B cell (primary cell): Measurements from ENCODE around the gene STMN1. TPM values are rescaled to one million over a fixed set of nuclear protein-coding genes. Genes with fewer than 3 reads are reported as not detected.

ENCODE experiments used
- ATAC-seq: fragments of 200-7000 bp; cut with Tn5 transposase; one replicate; pipeline ENCODE4 v1.10.0; 2021; ENCODE audit warnings: low read depth, mild to moderate bottlenecking, moderate number of reproducible peaks, moderate library complexity
- CTCF ChIA-PET: fragments of 350-600 bp; sonication (Branson Sonifier 250); formaldehyde crosslinking; loops from one replicate; lab custom pipeline; 2021; ENCODE audit warnings: antibody characterized with exemption, inconsistent platforms; lab: Charles Lee
- POLR2A ChIA-PET: fragments of 350-600 bp; sonication (Branson Sonifier 250); formaldehyde crosslinking; loops from one replicate; lab custom pipeline; 2021; ENCODE audit warnings: antibody characterized with exemption; lab: Charles Lee
- DNase-seq: peaks from one replicate; pipeline ENCODE4 v3.0.0; 2013
- H2AFZ ChIP-seq: 2 replicates; pipeline ENCODE4 v1.6.1; 2012; ENCODE audit warnings: mild to moderate bottlenecking, low read depth, low read length; ENCODE audit not compliant: insufficient read depth, poor library complexity, severe bottlenecking
- H3K27ac ChIP-seq, 2 donors: 1 replicate in 1 of 2; 2 replicates in 1 of 2; pipeline ENCODE4 v1.5.1; 2012 to 2013; ENCODE audit warnings: low read length in 2 of 2, mild to moderate bottlenecking in 2 of 2, moderate library complexity in 1 of 2
- H3K27me3 ChIP-seq, 4 experiments: fragments of 200-600 bp in 1 of 4; sonication (generic) in 1 of 4; replicated peaks in 1 of 4; 1 replicate in 2 of 4; 2 replicates in 2 of 4; pipeline versions ENCODE4 v1.6.1 to v1.7.0; 2013 to 2016; ENCODE audit warnings: low read length in 3 of 4, mild to moderate bottlenecking in 2 of 4, mixed read lengths in 1 of 4, moderate library complexity in 1 of 4; ENCODE audit not compliant: insufficient read depth in 4 of 4, control insufficient read depth in 3 of 4; ENCODE audit errors: control extremely low read depth in 1 of 4
- H3K36me3 ChIP-seq, 2 experiments: replicated peaks in 1 of 2; 1 replicate in 1 of 2; 2 replicates in 1 of 2; pipeline versions ENCODE4 v1.6.1 to v1.7.1; 2013; ENCODE audit warnings: low read length in 1 of 2; ENCODE audit not compliant: insufficient read depth in 2 of 2, control insufficient read depth in 1 of 2; ENCODE audit errors: control extremely low read depth in 1 of 2, extremely low read depth in 1 of 2
- H3K4me1 ChIP-seq, 2 donors: fragments of 200-600 bp in 1 of 2; sonication (generic) in 1 of 2; 1 replicate in 1 of 2; 2 replicates in 1 of 2; pipeline versions ENCODE4 v1.5.1 to v1.6.1; 2013 to 2017; ENCODE audit warnings: low read length in 2 of 2; ENCODE audit not compliant: control insufficient read depth in 2 of 2, insufficient read depth in 2 of 2
- H3K4me2 ChIP-seq: replicated peaks from 2 replicates; pipeline ENCODE3; 2012; ENCODE audit warnings: mild to moderate bottlenecking, low read depth, low read length; ENCODE audit not compliant: poor library complexity, severe bottlenecking
- H3K4me3 ChIP-seq, 5 experiments: fragments of 200-600 bp in 1 of 5; sonication (generic) in 1 of 5; 1 replicate in 3 of 5; 2 replicates in 2 of 5; pipeline versions ENCODE4 v1.5.1 to v1.7.0; 2011 to 2016; ENCODE audit warnings: low read length in 4 of 5, mild to moderate bottlenecking in 4 of 5, low read depth in 2 of 5, control low read depth in 1 of 5, moderate library complexity in 1 of 5; ENCODE audit not compliant: insufficient read depth in 1 of 5; ENCODE audit errors: control extremely low read depth in 1 of 5, extremely low read depth in 1 of 5
- H3K79me2 ChIP-seq: fragments of 200-600 bp; sonication (generic); one replicate; pipeline ENCODE4 v1.6.0; 2016; ENCODE audit warnings: low read length; ENCODE audit not compliant: control insufficient read depth, insufficient read depth
- H3K9ac ChIP-seq: fragments of 200-600 bp; sonication (generic); 2 replicates; pipeline ENCODE4 v1.6.1; 2017; ENCODE audit warnings: mild to moderate bottlenecking, low read length, moderate library complexity
- H3K9me3 ChIP-seq, 3 donors: one replicate each; pipeline versions ENCODE4 v1.6.1 to v1.7.1; 2013; ENCODE audit warnings: low read length in 2 of 3; ENCODE audit not compliant: control insufficient read depth in 2 of 3, insufficient read depth in 1 of 3; ENCODE audit errors: control extremely low read depth in 1 of 3
- H4K20me1 ChIP-seq: 2 replicates; pipeline ENCODE4 v1.6.0; 2012; ENCODE audit warnings: mild to moderate bottlenecking, low read length; ENCODE audit not compliant: insufficient read depth, control insufficient read depth, poor library complexity, severe bottlenecking
- H3K27ac Mint-ChIP-seq: one replicate; pipeline ENCODE4 v1.8.0; 2021; ENCODE audit warnings: mixed read lengths
- H3K27me3 Mint-ChIP-seq: one replicate; pipeline ENCODE4 v1.8.0; 2021; ENCODE audit warnings: mixed read lengths
- H3K4me1 Mint-ChIP-seq: one replicate; pipeline ENCODE4 v1.8.0; 2021; ENCODE audit warnings: mixed read lengths
- H3K4me3 Mint-ChIP-seq: one replicate; pipeline ENCODE4 v1.8.0; 2021; ENCODE audit warnings: mixed read lengths
- H3K9me3 Mint-ChIP-seq: one replicate; pipeline ENCODE4 v1.8.0; 2022; ENCODE audit warnings: mixed read lengths; ENCODE audit not compliant: insufficient read depth
- CTCF ChIP-seq: fragments of 200-600 bp; IDR thresholded peaks from one replicate; pipeline ENCODE4 v1.8.0; 2022; ENCODE audit warnings: antibody characterized with exemption, mild to moderate bottlenecking
- EZH2 ChIP-seq: IDR thresholded peaks from 2 replicates; pipeline ENCODE4 v1.6.1; 2012; ENCODE audit warnings: borderline replicate concordance, low read depth, mild to moderate bottlenecking, moderate library complexity, low read length; ENCODE audit not compliant: insufficient read depth, poor library complexity, severe bottlenecking
- WGBS: methylation state at CpG from one replicate; pipeline ENCODE4 v1.1.5; 2013; ENCODE audit warnings: missing lambda C conversion rate; ENCODE audit not compliant: insufficient coverage; 5-methylcytosine and 5-hydroxymethylcytosine counted together
- intact Hi-C: fragments of 100-400 bp; cut with micrococcal nuclease; formaldehyde crosslinking; loops from one replicate; pipeline ENCODE4 v1.10.0; 2022
- polyA plus RNA-seq: library from polyadenylated mRNA; depleted of rRNA; stranded (reverse); fragments of >200 nt; gene quantifications from 2 replicates; pipeline ENCODE4 v1.2.3, GENCODE V29; 2012
- total RNA-seq, 2 donors: library from RNA; stranded (reverse); fragments of 120-200 nt in 1 of 2; gene quantifications; 1 replicate in 1 of 2; 2 replicates in 1 of 2; pipeline versions ENCODE4 v1.2.3 to v1.2.4, GENCODE V29; 2013 to 2022

Gene STMN1
- total and polyA plus RNA-seq, 2 donors (not counting 1 experiment from before 2014, with no cell fraction given), result 9.9 to 48.0 TPM

DNA sequence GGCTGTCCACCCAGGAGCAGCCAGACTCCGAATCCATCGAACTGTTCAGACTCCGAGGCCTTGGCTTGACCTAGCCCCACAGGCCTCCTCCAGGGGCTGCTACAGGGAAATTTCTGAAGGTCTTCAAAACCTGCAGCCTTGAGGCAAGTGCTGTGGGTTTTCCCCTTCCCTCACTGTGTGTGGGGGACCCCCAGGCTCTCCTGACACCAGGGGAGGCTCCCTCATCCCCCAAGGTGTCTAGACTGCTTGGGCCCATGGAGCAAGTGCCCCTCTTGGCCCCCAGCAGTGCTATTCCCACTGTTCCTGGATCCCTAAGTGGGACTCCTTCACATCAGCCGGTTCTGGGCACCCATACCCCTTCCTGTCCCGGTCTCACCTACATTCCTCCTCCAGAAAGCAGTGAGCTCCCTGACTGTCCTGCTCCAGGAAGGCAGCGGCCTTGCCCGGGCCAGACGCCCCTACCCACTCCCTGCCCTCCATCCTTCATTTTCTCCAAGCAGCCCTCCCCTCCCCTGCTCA lies 31.5 kb downstream of the STMN1 start:
- H3K36me3 ChIP-seq, result no peaks in the 10 kb centered on the region
- Mint-ChIP-seq H3K9me3 (no peaks in the 10 kb centered on the region), H3K4me1 (peaks cover 20% of the 10 kb centered on the region), H3K27ac (peak overlapping the region; percentile 61), H3K4me3 (peak overlapping the region; percentile 83), H3K27me3 (no peaks in the 10 kb centered on the region)
- H3K27me3 ChIP-seq, result no peaks in the 10 kb centered on the region
- DNase-seq (peak; percentile 28), ATAC-seq (no peak)
- no peaks in the 10 kb centered on the region for H3K79me2 ChIP-seq
- ChIA-PET CTCF (interaction anchor here (1.5 to 2.3 kb wide), 4 partner anchors 21 to 123 kb away, joined by 3 to 11 read pairs (median 8); partner anchors contain the start of gene PAFAH2), POLR2A (interaction anchor here (0.7 to 1.7 kb wide), 4 partner anchors 21 to 451 kb away, joined by 3 to 6 read pairs (median 5); partner anchors contain the start of gene MTFR1L)
- H4K20me1 ChIP-seq, result no peaks in the 10 kb centered on the region
- peak overlapping the region in 1 of 2 donors; percentile 40 for H3K27ac ChIP-seq
- H3K4me2 ChIP-seq, result peak overlapping the region; percentile 99
- 28% methylated on average over 8 of the region's 8 CpGs for WGBS
- TF ChIP-seq EZH2, result no peak
- TF ChIP-seq CTCF, result no peak
- H3K4me1 ChIP-seq, result peaks cover 21 to 41% of the 10 kb centered on the region in 2 donors
- peak overlapping the region; percentile 76 for H3K9ac ChIP-seq
- peak overlapping the region in 4 of 5 experiments; percentile 50 to 70 (median 62) for H3K4me3 ChIP-seq
- H2AFZ ChIP-seq, result peak overlapping the region; percentile 95
- H3K9me3 ChIP-seq, result no peaks in the 10 kb centered on the region
- intact Hi-C loops, result loop anchor here (1.0 kb wide), 1 partner anchor 15 kb away; the partner anchor contains the start of gene AUNIP

GRCh38 chr1:25874209-25874608 lies 32.0 kb downstream of the STMN1 start:
- POLR2A ChIA-PET, result interaction anchor here (0.7 to 1.0 kb wide), 2 partner anchors 31 to 451 kb away, joined by 3 to 5 read pairs; no protein-coding TSS in a partner anchor
- intact Hi-C loops, result no loop called here
- no peaks in the 10 kb centered on the region for H3K9me3 Mint-ChIP-seq
- Histone ChIP-seq H3K4me1 (peaks cover 21 to 41% of the 10 kb centered on the region in 2 donors), H3K79me2 (no peaks in the 10 kb centered on the region), H2AFZ (no peak overlapping the region), H3K36me3 (no peaks in the 10 kb centered on the region), H3K27ac (no peak overlapping the region), H3K4me2 (peak overlapping the region; percentile 99), H3K9me3 (no peaks in the 10 kb centered on the region), H3K27me3 (no peaks in the 10 kb centered on the region), H4K20me1 (no peaks in the 10 kb centered on the region), H3K4me3 (no peak overlapping the region), H3K9ac (peak overlapping the region; percentile 76)
- TF ChIP-seq EZH2 (no peak), CTCF (no peak)
- DNase-seq, result no peak
- H3K4me1 Mint-ChIP-seq, result peaks cover 20% of the 10 kb centered on the region
- H3K4me3 Mint-ChIP-seq, result no peak overlapping the region
- H3K27ac Mint-ChIP-seq, result no peak overlapping the region
- CTCF ChIA-PET, result interaction anchor here (2.2 kb wide), 1 partner anchor 123 kb away, joined by 9 read pairs; the partner anchor contains the start of gene PAFAH2
- no peak for ATAC-seq
- H3K27me3 Mint-ChIP-seq, result no peaks in the 10 kb centered on the region
- 82% methylated on average over 1 of the region's 3 CpGs for WGBS
